Measurements from ENCODE around the gene DCAF5.

DNA sequence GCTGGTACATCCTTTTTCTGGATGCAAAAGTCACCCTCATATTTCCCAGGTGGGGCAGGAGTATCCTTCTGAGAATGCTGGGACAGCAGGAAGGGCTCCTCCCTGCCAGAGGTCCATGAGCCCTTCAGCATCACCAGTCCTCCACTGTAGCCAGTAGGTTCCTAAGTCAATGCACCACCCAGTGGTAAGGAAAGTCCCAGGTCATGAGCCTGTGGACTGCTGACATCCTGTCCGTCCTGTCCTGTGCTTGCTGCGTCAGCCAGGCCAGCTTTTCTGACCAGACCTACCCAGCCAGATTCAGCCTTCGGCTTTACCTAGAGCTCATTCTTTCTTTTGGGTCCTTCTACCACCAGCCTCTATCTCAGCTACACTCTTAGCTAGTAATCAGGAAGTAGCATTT is 150.8 kb downstream of the DCAF5 start:
- TF ChIP-seq POLR2AphosphoS5 (IDR thresholded peaks at IDR 0.05; ENCODE audit: low read depth, low read length), result no peak
- no peak for TF ChIP-seq POLR2A (IDR thresholded peaks at IDR 0.05; ENCODE audit: low read depth, low read length)
- no peak for TF ChIP-seq TAF1 (IDR thresholded peaks at IDR 0.05; ENCODE audit: borderline replicate concordance, low read depth, low read length)

Measured in GM12892 (cell line).